ENCODE results near the gene PLCH2.

GRCh38 chr1:2446861-2447260 lies 29.2 kb upstream of the PLCH2 start:
- TF ChIP-seq CTCF (IDR thresholded peaks at IDR 0.05; ENCODE audit: borderline replicate concordance, extremely low read depth, low read length, poor library complexity, severe bottlenecking) (no peak), EZH2 (IDR thresholded peaks at IDR 0.05; ENCODE audit: borderline replicate concordance, low read depth, low read length, severe bottlenecking) (no peak)

Measured in DND-41 (cell line).